H9 (cell line): ENCODE measurements around the gene CSNK2B. TPM values are rescaled to one million over a fixed set of nuclear protein-coding genes. Genes with fewer than 3 reads are reported as not detected.

Experiments
- DNase-seq: peaks from one replicate; pipeline ENCODE4 v3.0.0-alpha.2; 2017
- H2AFZ ChIP-seq: one replicate; pipeline ENCODE4 v1.6.1; 2013; ENCODE audit warnings: mild to moderate bottlenecking, low read length, control low read depth, moderate library complexity
- H2AK5ac ChIP-seq: 2 replicates; pipeline ENCODE4 v1.6.1; 2013; ENCODE audit warnings: low read length, control low read depth, mixed read lengths; ENCODE audit not compliant: insufficient read length
- H2BK120ac ChIP-seq: one replicate; pipeline ENCODE4 v1.6.1; 2013; ENCODE audit warnings: low read depth, mild to moderate bottlenecking, low read length, control low read depth, inconsistent platforms; ENCODE audit not compliant: poor library complexity, severe bottlenecking
- H2BK12ac ChIP-seq: 2 replicates; pipeline ENCODE4 v1.6.1; 2013; ENCODE audit warnings: low read length, control low read depth, mixed read lengths, low read depth; ENCODE audit not compliant: insufficient read length
- H2BK15ac ChIP-seq: 2 replicates; pipeline ENCODE4 v1.6.1; 2013; ENCODE audit warnings: low read depth, low read length, control low read depth
- H2BK20ac ChIP-seq: one replicate; pipeline ENCODE4 v1.6.1; 2013; ENCODE audit warnings: low read depth, mild to moderate bottlenecking, low read length, control low read depth, inconsistent platforms; ENCODE audit not compliant: poor library complexity, severe bottlenecking
- H2BK5ac ChIP-seq: 2 replicates; pipeline ENCODE4 v1.6.1; 2013; ENCODE audit warnings: low read length, control low read depth, mixed read lengths; ENCODE audit not compliant: insufficient read length
- H3K14ac ChIP-seq: 2 replicates; pipeline ENCODE4 v1.6.1; 2013; ENCODE audit warnings: low read length, control low read depth; ENCODE audit not compliant: insufficient read depth
- H3K18ac ChIP-seq: 2 replicates; pipeline ENCODE4 v1.6.1; 2013; ENCODE audit warnings: low read depth, mild to moderate bottlenecking, mixed read lengths, low read length, control low read depth; ENCODE audit not compliant: insufficient read length
- H3K23ac ChIP-seq: 2 replicates; pipeline ENCODE4 v1.6.1; 2013; ENCODE audit warnings: low read length, control low read depth, mixed read lengths, low read depth; ENCODE audit not compliant: insufficient read length
- H3K23me2 ChIP-seq: 2 replicates; pipeline ENCODE4 v1.6.1; 2013; ENCODE audit warnings: low read depth, mild to moderate bottlenecking, mixed read lengths, low read length, control low read depth; ENCODE audit not compliant: insufficient read length, poor library complexity, severe bottlenecking
- H3K27ac ChIP-seq: 2 replicates; pipeline ENCODE4 v1.5.1; 2013; ENCODE audit warnings: low read length, control low read depth, mixed read lengths, low read depth; ENCODE audit not compliant: insufficient read length
- H3K27me3 ChIP-seq: 2 replicates; pipeline ENCODE4 v1.6.1; 2013; ENCODE audit warnings: low read length, control low read depth, inconsistent platforms; ENCODE audit not compliant: insufficient read depth
- H3K4ac ChIP-seq: 2 replicates; pipeline ENCODE4 v1.6.1; 2013; ENCODE audit warnings: low read depth, mild to moderate bottlenecking, control low read depth, inconsistent platforms, low read length, moderate library complexity
- H3K4me1 ChIP-seq: 2 replicates; pipeline ENCODE4 v1.6.1; 2013; ENCODE audit warnings: low read length, control low read depth, inconsistent platforms; ENCODE audit not compliant: insufficient read depth
- H3K4me2 ChIP-seq: 2 replicates; pipeline ENCODE4 v1.6.1; 2013; ENCODE audit warnings: low read length, control low read depth, mixed read lengths; ENCODE audit not compliant: insufficient read length, insufficient read depth
- H3K56ac ChIP-seq: 2 replicates; pipeline ENCODE4 v1.6.1; 2013; ENCODE audit warnings: low read depth, mild to moderate bottlenecking, mixed read lengths, low read length, control low read depth; ENCODE audit not compliant: insufficient read length
- H3K79me1 ChIP-seq: 2 replicates; pipeline ENCODE4 v1.6.1; 2013; ENCODE audit warnings: low read depth, mild to moderate bottlenecking, moderate library complexity, low read length, control low read depth, inconsistent platforms; ENCODE audit not compliant: insufficient read depth, poor library complexity, severe bottlenecking
- H3K79me2 ChIP-seq: 2 replicates; pipeline ENCODE4 v1.6.1; 2013; ENCODE audit warnings: low read length, control low read depth, inconsistent platforms; ENCODE audit not compliant: insufficient read depth
- H3K9ac ChIP-seq: 2 replicates; pipeline ENCODE4 v1.6.1; 2013; ENCODE audit warnings: low read length, control low read depth, mixed read lengths; ENCODE audit not compliant: insufficient read length; ENCODE audit errors: extremely low read depth
- H3K9me3 ChIP-seq: one replicate; pipeline ENCODE4 v1.6.1; 2013; ENCODE audit warnings: low read depth, low read length, inconsistent platforms; ENCODE audit not compliant: control insufficient read depth
- H3T11ph ChIP-seq: one replicate; pipeline ENCODE4 v1.6.1; 2013; ENCODE audit warnings: mild to moderate bottlenecking, low read length, control low read depth, inconsistent platforms
- H4K20me1 ChIP-seq: one replicate; pipeline ENCODE4 v1.6.1; 2013; ENCODE audit not compliant: control insufficient read depth, insufficient read length, insufficient read depth
- H4K5ac ChIP-seq: 2 replicates; pipeline ENCODE4 v1.6.1; 2013; ENCODE audit warnings: low read depth, mild to moderate bottlenecking, mixed read lengths, low read length, control low read depth; ENCODE audit not compliant: insufficient read length
- H4K8ac ChIP-seq: replicated peaks from 2 replicates; pipeline ENCODE4 v1.6.1; 2013; ENCODE audit warnings: low read length, control low read depth, mixed read lengths, low read depth; ENCODE audit not compliant: insufficient read length
- H4K91ac ChIP-seq: 2 replicates; pipeline ENCODE4 v1.6.1; 2013; ENCODE audit warnings: low read depth, mild to moderate bottlenecking, moderate library complexity, mixed read lengths, low read length, control low read depth; ENCODE audit not compliant: insufficient read length
- H3K27ac Mint-ChIP-seq, 3 experiments: 2 replicates in 2 of 3; 3 replicates in 1 of 3; pipeline ENCODE4 v1.8.0; 2020 to 2021; ENCODE audit warnings: mixed read lengths in 3 of 3, mild to moderate bottlenecking in 1 of 3, moderate library complexity in 1 of 3
- H3K27me3 Mint-ChIP-seq: 2 replicates; pipeline ENCODE4 v1.8.0; 2021; ENCODE audit warnings: low read depth, mild to moderate bottlenecking, moderate library complexity, mixed read lengths
- H3K36me3 Mint-ChIP-seq, 3 experiments: 2 replicates in 2 of 3; 3 replicates in 1 of 3; pipeline ENCODE4 v1.8.0; 2020 to 2021; ENCODE audit warnings: low read depth in 3 of 3, mixed read lengths in 3 of 3; ENCODE audit not compliant: insufficient read depth in 1 of 3
- H3K4me1 Mint-ChIP-seq, 2 experiments: 2 replicates each; pipeline ENCODE4 v1.8.0; 2020; ENCODE audit warnings: mixed read lengths in 2 of 2
- H3K4me3 Mint-ChIP-seq, 2 experiments: 2 replicates in 1 of 2; 3 replicates in 1 of 2; pipeline ENCODE4 v1.8.0; 2020 to 2021; ENCODE audit warnings: mild to moderate bottlenecking in 2 of 2, mixed read lengths in 2 of 2, moderate library complexity in 1 of 2
- H3K9me3 Mint-ChIP-seq, 2 experiments: 2 replicates in 1 of 2; 3 replicates in 1 of 2; pipeline ENCODE4 v1.8.0; 2020; ENCODE audit warnings: mild to moderate bottlenecking in 2 of 2, mixed read lengths in 2 of 2, moderate library complexity in 1 of 2
- WGBS: extraction: QIAGEN DNeasy Blood & Tissue Kit; methylation state at CpG from one replicate; pipeline ENCODE4 v1.1.7; 2013; ENCODE audit warnings: missing lambda C conversion rate, low lambda C conversion rate, mixed read lengths; ENCODE audit not compliant: insufficient read length; ENCODE audit errors: extremely low coverage; 5-methylcytosine and 5-hydroxymethylcytosine counted together
- total RNA-seq: library from RNA; stranded (reverse); gene quantifications from 2 replicates; pipeline ENCODE4 v1.2.1, GENCODE V29; 2021
- TF ChIP-seq, protein P1 (sequence below): fragments of 200-600 bp; sonication (generic); conservative IDR thresholded peaks from 3 replicates; pipeline ENCODE4 v1.8.0; 2021; ENCODE audit warnings: antibody characterized with exemption, mild to moderate bottlenecking

The CSNK2B gene
- total RNA-seq, 1 experiment from 2014 or later = 187 TPM

DNA sequence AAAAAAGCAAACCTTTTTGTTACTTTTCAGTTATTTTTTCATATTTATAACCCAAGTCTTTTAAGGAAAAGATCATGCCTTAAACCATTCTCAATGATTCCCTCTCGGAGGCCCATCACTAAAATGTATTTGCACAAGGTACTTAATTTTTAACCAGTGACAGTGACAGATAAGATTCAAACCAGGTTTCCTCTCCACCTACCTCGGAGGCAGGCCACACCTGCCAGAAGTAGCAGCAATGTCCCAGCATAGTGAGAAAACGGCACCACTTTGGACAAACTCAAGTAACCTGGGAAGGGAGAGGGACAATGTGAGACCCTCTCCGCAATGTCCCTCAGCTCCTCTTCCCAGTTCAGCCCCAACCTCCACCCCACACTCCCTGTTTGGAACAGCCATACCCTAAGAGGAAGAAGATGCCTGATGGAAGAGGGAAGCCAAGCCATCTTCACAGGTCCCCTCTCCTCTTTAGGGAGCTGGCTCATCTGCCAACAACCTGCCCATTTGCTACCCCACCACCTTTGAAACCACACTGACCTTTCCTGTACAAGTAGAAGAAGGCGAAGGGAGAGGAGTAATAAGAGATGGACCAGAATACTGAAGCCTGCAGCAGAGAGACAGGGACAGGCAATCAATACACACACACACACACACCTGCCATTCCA, 35.0 kb downstream of the CSNK2B start:
- Histone ChIP-seq H4K20me1 (no peaks in the 10 kb centered on the region), H2BK20ac (no peak overlapping the region), H2BK12ac (no peak overlapping the region), H3K23me2 (peaks cover 6% of the 10 kb centered on the region), H3K79me2 (peaks cover 2% of the 10 kb centered on the region; the same call in 1 of the 2 replicates), H2BK15ac (no peak overlapping the region), H3K18ac (no peak overlapping the region), H3K56ac (no peak overlapping the region), H2BK5ac (no peak overlapping the region), H3K4me2 (no peak overlapping the region), H3K23ac (no peak overlapping the region), H2AFZ (no peak overlapping the region), H3K79me1 (peaks cover 6% of the 10 kb centered on the region), H3T11ph (no peak overlapping the region), H2BK120ac (no peak overlapping the region), H3K4me1 (peaks cover 4% of the 10 kb centered on the region; the same call in 1 of the 2 replicates), H3K27me3 (no peaks in the 10 kb centered on the region), H3K14ac (no peak overlapping the region), H4K8ac (no peak overlapping the region), H3K4ac (no peak overlapping the region), H2AK5ac (no peak overlapping the region), H4K91ac (no peak overlapping the region), H4K5ac (no peak overlapping the region), H3K9me3 (no peaks in the 10 kb centered on the region), H3K9ac (no peak overlapping the region), H3K27ac (no peak overlapping the region)
- Mint-ChIP-seq H3K27ac (peak overlapping the region in 1 of 3 experiments; percentile 24; a peak in 1 of 7 replicates), H3K36me3 (peaks cover 4 to 35% (median 12%) of the 10 kb centered on the region in 3 experiments; a peak in 5 of 7 replicates), H3K4me1 (peaks cover 11% of the 10 kb centered on the region in 2 experiments), H3K4me3 (peak overlapping the region; percentile 6 to 66; a peak in 2 of 5 replicates), H3K27me3 (no peaks in the 10 kb centered on the region; the same call in 1 of the 2 replicates), H3K9me3 (no peaks in the 10 kb centered on the region; a peak in 1 of 5 replicates)
- TF ChIP-seq, protein P1, sequence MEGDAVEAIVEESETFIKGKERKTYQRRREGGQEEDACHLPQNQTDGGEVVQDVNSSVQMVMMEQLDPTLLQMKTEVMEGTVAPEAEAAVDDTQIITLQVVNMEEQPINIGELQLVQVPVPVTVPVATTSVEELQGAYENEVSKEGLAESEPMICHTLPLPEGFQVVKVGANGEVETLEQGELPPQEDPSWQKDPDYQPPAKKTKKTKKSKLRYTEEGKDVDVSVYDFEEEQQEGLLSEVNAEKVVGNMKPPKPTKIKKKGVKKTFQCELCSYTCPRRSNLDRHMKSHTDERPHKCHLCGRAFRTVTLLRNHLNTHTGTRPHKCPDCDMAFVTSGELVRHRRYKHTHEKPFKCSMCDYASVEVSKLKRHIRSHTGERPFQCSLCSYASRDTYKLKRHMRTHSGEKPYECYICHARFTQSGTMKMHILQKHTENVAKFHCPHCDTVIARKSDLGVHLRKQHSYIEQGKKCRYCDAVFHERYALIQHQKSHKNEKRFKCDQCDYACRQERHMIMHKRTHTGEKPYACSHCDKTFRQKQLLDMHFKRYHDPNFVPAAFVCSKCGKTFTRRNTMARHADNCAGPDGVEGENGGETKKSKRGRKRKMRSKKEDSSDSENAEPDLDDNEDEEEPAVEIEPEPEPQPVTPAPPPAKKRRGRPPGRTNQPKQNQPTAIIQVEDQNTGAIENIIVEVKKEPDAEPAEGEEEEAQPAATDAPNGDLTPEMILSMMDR = no peak
- WGBS = no CpG with 5 or more reads among the region's 5 CpGs
- DNase-seq = no peak
